Right renal pelvis (tissue), 4 donors: ENCODE results near the gene SLC4A1AP. TPM values are rescaled to one million over a fixed set of nuclear protein-coding genes. Genes with fewer than 3 reads are reported as not detected.
A peak's percentile ranks its signal among the peaks of the same experiment; 100 is the strongest.
"Not testable (repeated sequence)": the region's sequence is repeated elsewhere in the genome, so short reads cannot be mapped to it uniquely, and the experiment has no call there.

Experiments
- DNase-seq, 4 donors: peaks; one replicate each; pipeline ENCODE4 v3.0.0-alpha.2; 2013; ENCODE audit warnings: low read depth in 4 of 4, low spot score in 3 of 4, missing footprints in 1 of 4
- polyA plus RNA-seq, 4 donors: library from polyadenylated mRNA; unstranded; fragments of 120-200 nt; gene quantifications; one replicate each; pipeline ENCODE4 v1.2.1, GENCODE V29; 2013; ENCODE audit not compliant: insufficient read length in 4 of 4

SLC4A1AP gene
- polyA plus RNA-seq, 4 donors: 31.0 to 34.7 (median 32.5) TPM

DNA sequence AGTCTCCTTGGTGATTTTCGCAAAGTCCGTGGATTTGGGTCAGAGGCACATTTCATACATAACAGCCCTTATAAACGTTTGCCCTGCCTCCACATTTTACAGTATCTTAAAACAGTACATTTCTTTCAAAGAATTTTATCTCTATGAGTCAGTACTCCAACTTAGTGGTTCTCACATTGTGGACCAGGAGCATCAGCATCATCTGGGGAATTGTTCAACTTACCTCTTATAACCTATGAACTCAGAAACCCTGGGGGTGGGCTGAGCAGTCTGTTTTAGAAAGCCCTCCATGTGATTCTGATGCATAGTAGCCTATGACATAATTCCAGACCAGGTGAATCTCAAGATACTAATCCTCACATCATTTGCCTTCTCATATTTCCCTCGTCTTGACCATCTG is 12.6 kb upstream of the SLC4A1AP start:
- no peak for DNase-seq

DNA sequence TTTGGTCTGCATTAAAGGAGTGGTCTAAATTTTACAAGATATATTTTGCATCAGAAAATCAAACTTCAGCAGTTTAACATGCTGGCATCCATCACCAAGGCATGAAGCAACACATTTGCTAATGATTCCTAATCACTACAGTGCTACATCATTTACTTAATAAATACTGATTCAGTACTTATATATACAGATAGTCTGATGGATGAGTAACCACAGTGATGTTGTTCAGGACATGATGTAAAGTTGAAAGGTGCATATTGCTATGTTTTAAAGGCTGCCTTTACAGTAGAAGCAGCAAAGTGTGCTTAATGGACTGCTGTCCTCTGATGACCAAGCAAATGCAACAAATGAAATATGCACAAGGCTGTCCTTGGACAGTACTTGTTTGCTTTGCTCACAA is 11.3 kb upstream of the SLC4A1AP start:
- DNase-seq: no peak

DNA sequence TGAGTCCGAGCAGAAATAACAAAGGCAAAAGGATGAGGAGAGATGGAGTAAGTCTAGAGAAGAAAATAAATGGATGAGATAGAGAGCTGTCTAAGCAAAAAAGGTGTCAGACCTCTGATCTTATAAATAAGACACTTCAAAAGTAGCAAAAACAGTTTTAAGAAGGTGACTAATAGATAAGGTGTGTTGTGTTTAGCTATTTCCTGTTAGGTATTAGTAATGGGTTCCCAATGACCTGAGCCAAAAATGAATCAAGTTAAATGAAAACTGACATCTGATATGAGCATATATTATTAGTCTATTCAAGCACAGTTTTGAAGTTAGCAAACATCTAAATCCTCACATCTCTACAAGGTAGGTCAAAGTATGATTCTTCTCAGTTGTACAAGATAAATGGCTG is 10.9 kb upstream of the SLC4A1AP start:
- DNase-seq: no peak

DNA sequence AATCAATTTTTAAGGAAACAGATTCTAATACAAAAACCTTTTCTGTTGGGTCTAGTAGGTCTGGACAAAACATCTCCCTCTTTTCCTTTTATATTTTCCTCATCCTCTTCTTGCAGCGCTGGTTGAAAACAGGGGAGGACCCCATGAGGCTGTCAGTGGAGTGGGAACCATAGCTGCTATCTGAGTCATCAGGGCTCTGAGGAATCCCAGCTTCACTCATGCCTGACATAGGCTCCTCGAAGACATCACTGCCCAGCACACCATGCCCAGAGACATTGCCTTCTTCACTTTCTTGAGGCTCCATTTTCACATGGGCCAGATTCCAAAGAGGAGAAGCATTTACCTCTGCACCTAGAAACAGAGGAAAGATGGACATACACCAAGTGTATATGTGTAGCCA is 10.3 kb upstream of the SLC4A1AP start:
- DNase-seq: no peak

DNA sequence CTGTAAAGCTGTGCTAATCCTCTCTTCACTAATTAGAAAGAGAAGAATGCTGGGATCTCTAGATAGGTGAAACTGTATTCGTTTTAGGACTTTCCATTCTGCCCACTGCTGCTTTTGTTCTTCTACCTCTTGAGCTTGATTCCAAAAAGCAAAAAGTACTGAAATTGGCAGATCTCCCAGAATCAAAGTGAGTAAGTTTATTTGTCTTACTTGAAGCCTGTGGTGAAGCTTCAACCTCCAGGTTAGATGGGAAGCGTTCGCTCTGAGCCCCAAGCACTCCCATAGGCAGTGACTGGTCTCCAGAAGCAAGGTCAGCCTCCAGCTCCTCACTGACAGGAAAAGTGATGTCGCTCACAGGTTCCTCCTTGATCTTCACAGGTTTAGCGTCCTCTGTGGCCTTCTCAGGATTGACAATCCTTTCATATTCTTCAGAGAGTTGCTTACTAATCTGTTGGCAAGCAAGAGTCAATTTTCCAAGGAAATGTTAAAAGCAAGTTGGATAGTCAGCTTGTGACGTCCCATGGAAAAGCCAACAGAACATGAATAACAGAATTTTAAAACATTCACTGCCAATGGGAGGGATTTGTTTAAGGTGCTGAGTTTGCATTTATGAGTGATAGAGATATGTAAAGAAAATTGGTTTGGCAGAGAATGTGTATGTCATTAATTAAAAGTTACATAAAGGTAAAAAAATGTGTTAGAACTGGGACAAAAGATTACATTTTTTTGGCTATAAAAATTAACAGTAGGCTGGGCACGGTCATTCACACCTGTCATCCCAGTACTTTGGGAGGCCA is 8.3 kb upstream of the SLC4A1AP start:
- DNase-seq: no peak

DNA sequence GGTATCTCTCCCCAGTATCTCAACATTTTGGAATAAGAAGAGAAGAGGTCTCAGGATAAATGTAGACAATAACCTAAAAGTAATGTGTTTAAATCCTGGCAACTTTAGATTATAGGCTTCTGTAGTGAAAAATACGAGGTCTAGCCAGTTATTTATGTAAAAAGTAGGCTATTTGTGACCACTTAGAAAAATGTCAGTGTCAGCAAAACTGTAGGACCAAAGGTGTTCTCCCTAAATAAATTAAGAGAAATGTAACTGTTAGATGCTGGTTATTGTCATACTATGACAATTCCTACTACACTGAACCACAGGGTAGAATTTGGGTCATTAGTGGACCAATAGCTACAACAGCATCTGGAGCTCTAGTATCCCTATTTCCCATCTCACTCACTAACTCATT is 2.3 kb upstream of the SLC4A1AP start:
- no peak for DNase-seq

DNA sequence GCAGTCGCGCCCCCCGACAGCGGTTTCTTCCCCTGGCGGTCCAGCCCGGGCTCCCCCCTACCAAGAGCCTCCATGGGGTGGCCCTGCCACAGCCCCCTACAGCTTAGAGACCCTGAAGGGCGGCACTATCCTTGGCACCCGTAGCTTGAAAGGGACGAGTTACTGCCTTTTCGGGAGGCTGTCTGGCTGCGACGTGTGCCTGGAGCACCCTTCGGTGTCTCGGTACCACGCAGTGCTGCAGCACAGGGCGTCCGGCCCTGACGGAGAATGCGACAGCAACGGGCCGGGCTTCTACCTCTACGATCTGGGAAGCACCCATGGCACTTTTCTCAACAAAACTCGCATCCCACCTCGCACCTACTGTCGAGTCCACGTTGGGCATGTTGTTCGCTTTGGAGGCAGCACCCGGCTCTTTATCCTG is 475 bp downstream of the SLC4A1AP start:
- DNase-seq: no peak

DNA sequence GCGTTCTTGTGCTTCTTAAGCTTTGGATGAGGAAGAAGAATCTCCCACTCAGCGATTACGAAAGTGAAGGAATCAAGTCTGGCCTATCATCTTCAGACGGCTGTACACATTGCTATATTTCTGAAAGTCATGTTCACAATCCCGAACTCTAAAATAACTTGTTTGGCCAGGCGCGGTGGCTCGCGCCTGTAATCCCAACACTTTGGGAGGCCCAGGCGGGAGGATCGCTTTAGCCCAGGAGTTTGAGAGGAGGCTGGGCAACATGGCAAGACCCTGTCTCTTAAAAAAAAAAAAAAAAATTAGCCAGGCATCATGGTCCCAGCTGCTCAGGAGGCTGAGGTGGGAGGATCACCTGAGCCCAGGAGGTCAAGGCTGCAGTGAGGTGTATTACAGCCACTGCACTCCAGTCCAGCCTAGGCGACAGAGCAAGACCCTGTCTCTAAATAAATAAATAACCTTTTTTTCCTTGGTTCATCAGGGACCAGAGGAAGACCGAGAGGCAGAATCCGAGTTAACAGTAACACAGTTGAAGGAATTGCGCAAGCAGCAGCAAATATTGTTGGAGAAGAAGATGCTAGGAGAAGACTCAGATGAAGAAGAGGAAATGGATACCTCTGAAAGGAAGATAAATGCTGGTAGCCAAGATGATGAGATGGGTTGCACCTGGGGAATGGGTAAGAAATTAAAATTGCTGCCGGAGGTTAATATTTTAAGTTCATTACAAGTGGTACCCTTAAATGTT is 1.1 kb downstream of the SLC4A1AP start:
- no peak for DNase-seq

DNA sequence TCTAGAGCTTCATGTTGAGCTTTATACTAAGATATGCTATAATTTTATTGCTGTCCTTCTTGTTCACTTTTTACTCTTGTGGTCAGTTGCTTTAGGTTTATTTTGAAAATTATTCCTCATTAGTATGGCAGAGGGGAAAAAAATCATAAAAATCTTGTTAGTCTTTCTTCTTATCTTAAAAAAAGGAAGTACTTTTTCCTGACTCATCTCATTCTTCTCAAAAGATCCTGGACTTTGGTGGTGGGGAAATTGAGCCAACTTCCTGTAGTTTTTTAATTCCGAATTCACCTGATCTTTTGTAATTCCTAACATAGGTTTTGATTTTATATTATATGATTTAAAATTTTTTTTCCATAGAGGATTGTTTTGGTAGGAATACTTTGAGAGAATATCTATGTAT is 3.8 kb downstream of the SLC4A1AP start:
- DNase-seq: no peak

DNA sequence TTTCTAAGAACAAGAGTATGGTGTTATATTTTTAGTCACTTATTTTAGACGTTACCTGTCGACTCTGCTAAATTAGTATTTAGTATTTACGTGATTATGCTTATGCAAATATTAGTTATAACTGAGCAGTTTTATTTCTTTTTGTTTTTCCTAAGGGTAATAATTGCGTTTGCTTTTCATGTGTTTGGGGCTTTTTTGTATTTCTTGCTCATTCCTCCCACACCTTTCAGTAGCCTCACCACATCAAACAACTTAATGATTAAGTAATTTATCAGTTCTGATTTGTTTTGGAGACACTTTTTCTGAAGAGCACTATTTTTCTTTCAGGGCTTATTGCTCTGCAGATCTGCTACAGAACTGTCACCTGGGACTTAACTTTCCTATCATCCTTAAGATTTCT is 7.5 kb downstream of the SLC4A1AP start:
- no peak for DNase-seq

DNA sequence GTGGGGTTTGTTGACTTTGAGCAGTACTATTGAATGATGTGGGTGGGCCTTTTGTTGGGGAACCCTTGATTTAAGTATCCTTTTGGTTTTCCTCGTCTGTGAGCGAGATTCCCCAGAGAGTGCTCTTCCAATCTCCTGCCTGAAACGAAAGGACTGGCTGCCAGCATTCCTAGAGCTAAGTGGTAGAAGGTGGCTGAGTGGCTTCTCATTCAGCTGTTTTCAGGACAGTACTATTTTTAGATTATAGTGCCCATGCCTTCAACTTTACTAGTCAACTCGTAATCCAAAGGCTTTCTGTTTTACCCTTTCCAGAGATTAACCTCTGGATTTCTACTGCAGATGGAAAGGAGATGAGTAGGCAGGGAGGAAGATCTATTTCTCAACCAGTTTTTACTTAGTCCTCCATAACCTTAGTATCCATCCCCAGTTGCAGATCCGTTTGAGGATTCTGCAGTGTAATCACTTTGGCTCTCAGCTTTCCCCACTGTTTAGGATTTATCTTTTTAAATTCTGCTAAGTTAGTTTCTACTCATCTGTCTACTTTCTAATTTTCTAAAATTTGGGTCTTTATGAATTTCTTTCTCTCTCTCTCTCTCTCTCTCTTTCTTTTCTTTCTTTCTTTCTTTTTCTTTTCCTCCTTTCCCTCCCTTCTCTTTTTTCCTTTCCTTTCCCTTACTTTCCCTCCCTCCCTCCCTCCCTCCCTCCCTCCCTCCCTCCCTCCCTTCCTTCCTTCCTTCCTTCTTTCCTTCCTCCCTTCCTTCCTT is 9.2 kb downstream of the SLC4A1AP start:
- no peak for DNase-seq

DNA sequence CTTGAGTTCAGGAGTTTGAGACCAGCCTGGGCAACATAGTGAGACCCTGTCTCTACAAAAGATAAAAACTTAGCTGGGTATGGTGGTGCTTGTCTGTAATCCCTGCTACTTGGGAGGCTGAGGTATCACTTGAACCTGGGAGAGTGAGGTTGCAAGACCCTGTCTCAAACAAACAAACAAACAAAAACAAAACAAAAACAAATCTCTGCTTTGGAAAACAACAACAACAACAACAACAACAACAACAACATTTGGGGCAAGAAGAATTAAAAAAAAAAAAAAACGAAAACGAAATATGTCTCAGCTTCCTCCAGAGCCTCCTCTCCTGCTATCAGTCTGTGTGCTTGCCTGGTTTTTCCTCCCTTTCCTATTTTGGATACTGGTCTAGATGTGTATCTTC is 16.9 kb downstream of the SLC4A1AP start:
- no peak for DNase-seq

DNA sequence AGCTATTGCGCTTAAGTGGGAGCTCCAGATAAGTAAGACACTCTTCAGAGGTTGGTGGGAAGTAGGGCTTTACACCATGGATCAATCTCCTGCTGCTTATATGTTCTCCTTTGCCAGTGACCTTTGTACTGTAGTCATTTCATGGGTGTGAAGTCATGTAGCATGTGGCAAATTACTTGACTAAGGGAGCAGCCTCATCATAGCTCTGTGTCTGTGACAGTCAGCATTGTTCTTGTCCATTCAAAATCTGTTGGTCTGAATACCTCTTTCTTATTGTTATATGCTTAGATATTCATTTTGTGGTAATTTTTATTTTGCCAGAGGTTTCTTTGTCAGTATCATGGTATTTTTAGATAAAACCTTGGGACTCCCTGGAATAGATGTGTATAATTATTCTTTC is 18.2 kb downstream of the SLC4A1AP start:
- DNase-seq: no peak

DNA sequence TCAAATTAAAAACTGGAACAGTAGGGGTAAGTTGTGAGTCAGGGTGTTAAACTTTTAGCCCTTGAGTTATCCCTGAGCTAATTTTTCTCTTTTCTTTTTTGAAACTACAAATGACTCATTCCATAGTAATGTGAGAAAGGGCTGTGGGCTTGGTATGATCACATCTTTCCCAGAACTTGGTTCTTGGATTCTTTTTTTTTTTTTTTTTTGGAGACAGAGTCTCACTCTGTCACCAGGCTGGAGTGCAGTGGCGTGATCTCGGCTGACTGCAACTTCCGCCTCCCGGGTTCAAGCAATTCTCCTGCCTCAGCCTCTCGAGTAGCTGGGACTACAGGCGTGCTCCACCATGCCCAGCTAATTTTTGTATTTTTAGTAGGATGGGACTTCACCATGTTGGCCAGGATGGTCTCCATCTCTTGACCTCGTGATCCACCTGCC is 18.7 kb downstream of the SLC4A1AP start:
- not testable (repeated sequence) for DNase-seq

DNA sequence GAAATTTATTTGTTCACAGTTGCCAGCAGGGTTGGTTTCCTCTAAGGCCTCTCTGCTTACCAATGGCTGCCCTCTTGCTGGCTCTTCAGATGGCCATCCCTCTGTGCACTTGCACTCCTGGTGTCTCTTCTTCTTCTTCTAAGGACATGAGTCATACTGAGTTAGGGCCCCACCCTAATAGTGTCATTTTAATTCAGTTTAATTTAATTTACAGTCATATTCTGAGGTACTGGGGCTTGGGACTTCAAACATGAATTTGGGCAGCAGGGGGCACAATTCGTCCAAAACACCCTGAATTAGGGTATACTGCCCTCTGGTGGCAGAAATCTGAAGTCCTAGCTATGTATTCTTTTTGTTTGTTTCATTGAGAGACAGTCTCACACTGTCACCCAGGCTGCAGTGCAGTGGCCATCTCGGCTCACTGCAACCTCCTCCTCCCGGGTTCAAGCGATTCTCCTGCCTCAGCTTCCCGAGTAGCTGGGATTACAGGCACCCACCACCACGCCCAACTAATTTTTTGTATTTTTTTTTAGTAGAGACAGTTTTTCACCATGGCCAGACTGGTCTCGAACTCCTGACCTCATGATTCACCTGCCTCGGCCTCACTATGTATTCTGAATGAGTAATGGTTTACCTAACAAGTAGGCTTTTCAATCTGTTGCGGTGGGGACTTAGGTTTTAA is 19.8 kb downstream of the SLC4A1AP start:
- DNase-seq: peak; percentile 81 to 87 (median 84)

DNA sequence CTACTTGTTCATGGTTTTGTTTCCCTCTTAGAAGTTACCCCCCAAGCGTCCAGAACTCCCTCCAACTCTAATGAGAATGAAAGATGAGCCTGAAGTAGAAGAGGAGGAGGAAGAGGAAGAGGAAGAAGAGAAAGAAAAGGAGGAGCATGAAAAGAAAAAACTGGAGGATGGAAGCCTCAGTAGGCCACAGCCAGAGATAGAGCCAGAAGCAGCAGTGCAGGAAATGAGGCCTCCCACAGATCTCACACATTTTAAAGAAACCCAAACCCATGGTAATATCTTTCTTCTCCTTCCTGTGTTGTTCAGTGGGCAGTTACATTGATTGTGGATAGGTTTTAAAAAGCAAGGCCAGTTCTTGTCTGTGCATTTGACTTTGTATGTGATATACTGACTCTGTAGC is 21.3 kb downstream of the SLC4A1AP start:
- not testable (repeated sequence) for DNase-seq

DNA sequence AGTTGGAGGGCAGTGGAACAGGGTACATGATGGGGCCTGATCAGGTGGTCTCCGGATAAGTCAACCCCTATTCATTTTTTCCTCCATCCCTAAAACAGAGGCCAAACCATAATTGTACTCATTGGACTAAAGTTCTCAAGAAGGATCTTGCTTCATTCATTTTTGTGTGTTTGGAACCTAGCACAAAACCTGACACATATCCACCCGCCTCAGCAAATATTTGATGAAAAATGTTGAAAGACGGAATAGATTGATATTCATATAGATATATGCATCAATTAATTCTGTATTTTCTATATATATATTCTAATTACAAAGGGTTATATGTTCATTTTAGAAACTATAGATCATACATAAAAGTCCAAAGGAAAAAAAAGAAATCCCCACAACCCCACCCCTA is 21.9 kb downstream of the SLC4A1AP start:
- no peak for DNase-seq

DNA sequence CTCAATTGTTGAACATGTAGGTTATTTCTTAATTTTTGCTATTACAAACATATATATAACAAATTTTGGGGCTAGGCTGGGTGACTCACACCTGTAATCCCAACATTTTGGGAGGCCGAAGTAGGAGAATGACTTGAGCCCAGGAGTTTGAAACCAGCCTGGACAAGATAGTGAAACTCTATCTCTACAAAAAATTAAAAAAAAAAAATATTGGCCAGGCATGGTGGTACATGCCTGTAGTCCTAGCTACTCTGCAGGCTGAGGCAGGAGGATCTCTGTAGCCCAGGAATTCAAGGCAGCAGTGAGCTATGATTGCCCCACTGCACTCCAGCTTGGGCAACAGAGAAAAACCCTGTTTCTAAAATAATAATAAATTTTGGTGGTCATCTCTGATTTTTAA is 23.5 kb downstream of the SLC4A1AP start:
- DNase-seq: no peak

DNA sequence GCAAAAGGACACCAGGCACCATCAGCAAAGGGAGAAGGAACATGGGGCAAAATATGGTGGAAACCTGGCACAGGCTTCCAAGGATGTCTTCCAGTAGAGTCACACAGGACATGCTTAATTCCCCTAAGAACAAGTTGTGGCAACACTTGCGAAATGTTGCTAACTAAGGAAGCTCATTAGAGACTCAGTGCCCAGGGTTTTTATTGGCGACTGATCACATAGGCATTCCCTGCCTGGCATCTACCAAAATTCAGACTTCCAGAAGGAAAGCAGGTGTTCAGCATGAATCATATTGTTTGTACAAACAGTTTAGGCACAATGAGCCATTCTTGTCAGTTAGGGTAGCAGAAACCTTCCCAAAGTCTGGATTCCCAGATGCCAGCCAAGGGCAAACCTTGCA is 25.7 kb downstream of the SLC4A1AP start:
- no peak for DNase-seq

DNA sequence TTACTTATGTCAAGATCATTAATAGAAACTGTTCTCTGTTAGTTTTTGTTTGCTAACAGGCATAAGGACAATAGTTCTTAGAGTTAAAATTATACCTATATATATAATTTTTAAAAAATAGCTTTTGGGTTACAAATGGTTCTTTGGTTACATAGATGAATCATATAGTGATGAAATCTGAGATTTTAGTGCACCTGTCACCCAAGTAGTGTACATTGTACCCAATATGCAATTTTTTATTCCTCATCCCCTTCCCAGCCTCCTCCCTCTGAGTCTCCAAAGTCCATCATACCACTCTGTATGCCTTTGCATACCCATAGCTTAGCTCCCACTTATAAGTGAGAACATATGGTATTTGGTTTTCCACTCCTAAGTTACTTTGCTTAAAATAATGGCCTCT is 26.4 kb downstream of the SLC4A1AP start:
- no peak for DNase-seq

DNA sequence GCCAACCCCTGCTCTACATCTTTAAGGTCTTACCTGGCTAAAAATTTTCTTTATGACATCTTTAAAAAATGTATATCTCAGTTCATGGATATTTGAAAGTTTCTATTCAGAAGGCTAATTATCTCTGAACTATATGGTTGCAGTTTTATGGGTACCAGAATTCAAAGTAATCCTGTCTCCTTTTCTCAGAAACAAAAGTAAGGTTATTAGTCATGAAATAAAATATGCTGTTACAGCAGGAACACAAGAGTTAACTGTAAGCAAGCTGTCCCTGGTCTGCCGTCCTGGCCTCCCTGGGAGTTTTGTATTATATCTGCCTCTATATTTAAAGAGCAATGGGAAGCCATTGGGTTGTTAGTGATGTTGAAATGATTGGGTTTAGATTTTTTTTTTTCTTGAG is 34.0 kb downstream of the SLC4A1AP start:
- DNase-seq: no peak
